ENCODE results near the gene SUCLG2. TPM values are rescaled to one million over a fixed set of nuclear protein-coding genes. Genes with fewer than 3 reads are reported as not detected.

Gene SUCLG2
- total and polyA plus RNA-seq, 2 experiments from 2014 or later = 49.9 TPM

DNA sequence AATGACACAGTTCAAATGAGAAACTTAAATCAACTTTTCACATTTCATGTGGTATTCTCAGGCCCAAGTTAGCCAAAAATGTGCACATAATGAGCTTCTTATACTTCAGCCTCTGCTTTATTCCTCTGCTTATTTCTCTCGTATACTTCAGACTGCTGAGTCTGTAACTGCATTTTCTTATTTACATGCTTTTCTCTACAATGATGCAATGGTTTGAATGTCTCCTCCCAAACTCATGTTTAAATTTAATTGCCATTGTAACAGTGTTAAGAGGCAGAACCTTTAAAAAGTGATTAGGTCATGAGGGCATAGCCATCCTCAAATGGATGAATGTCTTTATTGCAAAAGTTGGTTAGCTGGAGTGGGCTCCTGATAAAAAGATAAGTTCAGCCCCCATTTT is 184.2 kb downstream of the SUCLG2 start:
- no peaks in the 10 kb centered on the region for H3K36me3 ChIP-seq (ENCODE audit: low read depth)
- DNase-seq = no peak
- H3K4me1 ChIP-seq (ENCODE audit: insufficient read depth) = no peaks in the 10 kb centered on the region
- no peak overlapping the region for H3K4me2 ChIP-seq (ENCODE audit: unreplicated experiment)
- 0 out of 2 replicates have a peak, but pooled peaks cover 3% of the 10 kb centered on the region for H3K9me2 ChIP-seq (ENCODE audit: insufficient read depth)
- no peak for TF ChIP-seq EZH2 (IDR thresholded peaks at IDR 0.05; ENCODE audit: insufficient read depth, poor library complexity, severe bottlenecking)
- no peaks in the 10 kb centered on the region for H3F3A ChIP-seq (ENCODE audit: insufficient read depth)
- H3K27me3 ChIP-seq (replicated peaks; ENCODE audit: insufficient read depth) = no peaks in the 10 kb centered on the region
- H3K9ac ChIP-seq = no peak overlapping the region
- no peak overlapping the region for H3K27ac ChIP-seq
- H2AFZ ChIP-seq = no peak overlapping the region
- H3K9me3 ChIP-seq (ENCODE audit: low read depth) = no peaks in the 10 kb centered on the region
- 100% methylated on average over 1 of the region's 1 CpG for WGBS, 2 experiments (ENCODE audit: low coverage in 1 of 2, low lambda C conversion rate in 2 of 2, missing lambda C conversion rate in 2 of 2)
- no peaks in the 10 kb centered on the region for H3K79me2 ChIP-seq (ENCODE audit: insufficient read depth)
- in situ Hi-C loops (cut with MboI) = no loop called here
- no peaks in the 10 kb centered on the region for H4K20me1 ChIP-seq (ENCODE audit: insufficient read depth)
- no peak overlapping the region for H3K4me3 ChIP-seq

DNA sequence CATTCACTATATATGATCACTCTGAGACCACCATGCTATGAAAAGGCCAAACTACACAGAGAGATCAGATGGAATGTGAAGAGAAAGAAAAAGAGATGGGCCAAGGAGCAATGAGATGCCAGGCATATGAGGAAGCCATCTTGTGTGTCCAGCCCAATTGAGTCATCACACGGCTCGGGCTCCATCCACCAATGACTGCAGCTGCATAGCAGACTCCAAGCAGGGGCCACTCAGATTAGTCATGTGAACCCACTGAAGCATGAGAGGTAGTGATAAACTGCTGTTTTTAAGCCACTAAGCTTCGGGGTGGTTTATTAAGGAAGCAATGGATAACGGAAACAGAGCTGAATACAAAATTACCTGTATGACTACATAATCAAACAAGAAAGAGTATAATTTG is 185.9 kb downstream of the SUCLG2 start:
- Histone ChIP-seq H2AFZ (no peak overlapping the region), H3K27me3 (replicated peaks; ENCODE audit: insufficient read depth) (no peaks in the 10 kb centered on the region), H3K4me3 (no peak overlapping the region), H3K4me1 (ENCODE audit: insufficient read depth) (no peaks in the 10 kb centered on the region), H4K20me1 (ENCODE audit: insufficient read depth) (no peaks in the 10 kb centered on the region), H3K27ac (no peak overlapping the region), H3K79me2 (ENCODE audit: insufficient read depth) (no peaks in the 10 kb centered on the region), H3K9me2 (ENCODE audit: insufficient read depth) (0 out of 2 replicates have a peak, but pooled peaks cover 3% of the 10 kb centered on the region), H3F3A (ENCODE audit: insufficient read depth) (no peaks in the 10 kb centered on the region), H3K36me3 (ENCODE audit: low read depth) (no peaks in the 10 kb centered on the region), H3K9ac (no peak overlapping the region), H3K9me3 (ENCODE audit: low read depth) (no peaks in the 10 kb centered on the region), H3K4me2 (ENCODE audit: unreplicated experiment) (no peak overlapping the region)
- no peak for TF ChIP-seq EZH2phosphoT487 (IDR thresholded peaks at IDR 0.05; ENCODE audit: insufficient read depth, low read depth)
- no peak for TF ChIP-seq EZH2 (IDR thresholded peaks at IDR 0.05; ENCODE audit: insufficient read depth, poor library complexity, severe bottlenecking)
- DNase-seq = no peak
- in situ Hi-C loops (cut with MboI) = no loop called here
- 96 to 100% methylated on average over 4 of the region's 4 CpGs for WGBS, 2 experiments (ENCODE audit: low coverage in 1 of 2, low lambda C conversion rate in 2 of 2, missing lambda C conversion rate in 2 of 2)

DNA sequence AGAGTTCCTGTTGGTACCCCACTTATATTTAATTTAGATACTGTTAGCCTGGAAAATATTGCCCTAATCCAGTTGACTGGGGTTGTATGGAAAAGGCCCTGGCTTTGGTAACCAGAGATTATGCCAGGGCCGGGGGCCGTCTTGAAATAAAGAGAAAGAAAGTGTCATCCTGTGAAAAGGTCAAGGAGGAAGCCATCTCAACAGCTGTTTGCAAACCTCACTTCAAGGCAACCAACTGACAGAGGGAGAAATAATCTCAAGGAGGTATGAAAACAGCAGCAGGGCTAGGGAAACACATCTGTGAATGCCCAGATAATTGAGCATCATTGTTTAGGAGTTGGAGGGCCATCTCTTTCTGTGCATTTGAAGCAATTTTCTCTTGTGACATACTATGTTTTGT is 190.8 kb downstream of the SUCLG2 start:
- 61 to 73% methylated on average over 2 of the region's 2 CpGs for WGBS, 2 experiments (ENCODE audit: low coverage in 1 of 2, low lambda C conversion rate in 2 of 2, missing lambda C conversion rate in 2 of 2)
- peaks cover 9% of the 10 kb centered on the region; the same call in 1 of the 2 replicates for H3K4me1 ChIP-seq (ENCODE audit: insufficient read depth)
- no peaks in the 10 kb centered on the region for H3K27me3 ChIP-seq (replicated peaks; ENCODE audit: insufficient read depth)
- H3K9ac ChIP-seq = no peak overlapping the region
- H3F3A ChIP-seq (ENCODE audit: insufficient read depth) = no peaks in the 10 kb centered on the region
- H3K36me3 ChIP-seq (ENCODE audit: low read depth) = no peaks in the 10 kb centered on the region
- no peak for TF ChIP-seq EZH2phosphoT487 (IDR thresholded peaks at IDR 0.05; ENCODE audit: insufficient read depth, low read depth)
- TF ChIP-seq EZH2 (IDR thresholded peaks at IDR 0.05; ENCODE audit: insufficient read depth, poor library complexity, severe bottlenecking) = no peak
- H3K27ac ChIP-seq = no peak overlapping the region
- H3K4me3 ChIP-seq = no peak overlapping the region
- 0 out of 2 replicates have a peak, but pooled peaks cover 3% of the 10 kb centered on the region for H3K9me2 ChIP-seq (ENCODE audit: insufficient read depth)
- H4K20me1 ChIP-seq (ENCODE audit: insufficient read depth) = 0 out of 2 replicates have a peak, but pooled peaks cover 4% of the 10 kb centered on the region
- no peaks in the 10 kb centered on the region for H3K79me2 ChIP-seq (ENCODE audit: insufficient read depth)
- DNase-seq = no peak
- in situ Hi-C loops (cut with MboI) = no loop called here
- no peaks in the 10 kb centered on the region for H3K9me3 ChIP-seq (ENCODE audit: low read depth)
- no peak overlapping the region for H2AFZ ChIP-seq
- no peak overlapping the region for H3K4me2 ChIP-seq (ENCODE audit: unreplicated experiment)

DNA sequence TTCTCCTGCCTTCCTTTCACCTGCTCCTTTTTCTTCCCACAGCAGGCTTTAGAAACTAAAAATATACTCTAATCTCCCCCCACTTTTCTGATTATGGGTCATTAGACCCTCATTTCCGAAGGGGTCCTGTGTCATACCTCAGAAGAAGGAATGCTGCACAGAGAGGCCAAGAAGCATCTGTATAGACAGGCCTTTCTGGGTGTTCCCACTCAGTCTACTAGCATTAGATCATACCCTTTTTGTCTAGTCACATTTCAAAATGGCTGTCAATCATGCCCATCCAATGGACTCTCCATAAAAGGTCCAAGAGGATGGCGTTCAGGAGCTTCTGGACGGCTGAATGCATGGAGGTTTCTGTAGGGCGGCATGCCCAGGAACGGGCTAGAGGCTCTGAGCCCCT is 192.2 kb downstream of the SUCLG2 start:
- Histone ChIP-seq H3K9me2 (ENCODE audit: insufficient read depth) (no peaks in the 10 kb centered on the region), H3K27ac (no peak overlapping the region), H3K79me2 (ENCODE audit: insufficient read depth) (no peaks in the 10 kb centered on the region), H3K9me3 (ENCODE audit: low read depth) (no peaks in the 10 kb centered on the region), H3K4me3 (no peak overlapping the region), H2AFZ (no peak overlapping the region), H3K9ac (no peak overlapping the region), H3F3A (ENCODE audit: insufficient read depth) (no peaks in the 10 kb centered on the region), H3K27me3 (replicated peaks; ENCODE audit: insufficient read depth) (no peaks in the 10 kb centered on the region), H3K4me2 (ENCODE audit: unreplicated experiment) (no peak overlapping the region), H3K36me3 (ENCODE audit: low read depth) (no peaks in the 10 kb centered on the region), H3K4me1 (ENCODE audit: insufficient read depth) (peaks cover 9% of the 10 kb centered on the region; the same call in 1 of the 2 replicates), H4K20me1 (ENCODE audit: insufficient read depth) (0 out of 2 replicates have a peak, but pooled peaks cover 4% of the 10 kb centered on the region)
- in situ Hi-C loops (cut with MboI) = no loop called here
- TF ChIP-seq EZH2 (IDR thresholded peaks at IDR 0.05; ENCODE audit: insufficient read depth, poor library complexity, severe bottlenecking) (no peak), EZH2phosphoT487 (IDR thresholded peaks at IDR 0.05; ENCODE audit: insufficient read depth, low read depth) (no peak)
- no peak for DNase-seq
- 99 to 100% methylated on average over 5 of the region's 5 CpGs for WGBS, 2 experiments (ENCODE audit: low coverage in 1 of 2, low lambda C conversion rate in 2 of 2, missing lambda C conversion rate in 2 of 2)
